Parathyroid adenoma (tissue), 2 donors: ENCODE measurements around the gene KATNAL1.

Experiments
- H2AFZ ChIP-seq: fragments of 300-600 bp; sonication (generic); one replicate; pipeline ENCODE4 v1.7.0; 2017; ENCODE audit warnings: antibody characterized with exemption, mild to moderate bottlenecking
- H3K27ac ChIP-seq: fragments of 300-600 bp; sonication (generic); one replicate; pipeline ENCODE4 v1.7.0; 2017
- H3K27me3 ChIP-seq: fragments of 300-600 bp; sonication (generic); one replicate; pipeline ENCODE4 v1.7.0; 2017; ENCODE audit warnings: low read length; ENCODE audit not compliant: control insufficient read depth, insufficient read depth
- H3K36me3 ChIP-seq: fragments of 300-600 bp; sonication (generic); one replicate; pipeline ENCODE4 v1.7.0; 2017; ENCODE audit warnings: low read length; ENCODE audit not compliant: control insufficient read depth, insufficient read depth
- H3K4me1 ChIP-seq: fragments of 300-600 bp; sonication (generic); one replicate; pipeline ENCODE4 v1.7.0; 2017; ENCODE audit warnings: control low read depth
- H3K4me2 ChIP-seq: fragments of 300-600 bp; sonication (generic); one replicate; pipeline ENCODE4 v1.7.0; 2017; ENCODE audit warnings: low read length
- H3K4me3 ChIP-seq: fragments of 300-600 bp; sonication (generic); one replicate; pipeline ENCODE4 v1.7.0; 2017; ENCODE audit warnings: low read depth, low read length
- H3K79me2 ChIP-seq: fragments of 300-600 bp; sonication (generic); one replicate; pipeline ENCODE4 v1.7.0; 2017; ENCODE audit warnings: control low read depth
- H3K9ac ChIP-seq: fragments of 300-600 bp; sonication (generic); one replicate; pipeline ENCODE4 v1.7.0; 2017; ENCODE audit warnings: mild to moderate bottlenecking
- H3K9me3 ChIP-seq: fragments of 300-600 bp; sonication (generic); one replicate; pipeline ENCODE4 v1.7.0; 2017; ENCODE audit warnings: low read length; ENCODE audit not compliant: control insufficient read depth
- TF ChIP-seq, protein P1 (sequence below): fragments of 300-600 bp; sonication (generic); IDR thresholded peaks from one replicate; pipeline ENCODE4 v1.7.0; 2017; ENCODE audit warnings: antibody characterized with exemption, mild to moderate bottlenecking
- donor health status: primary hyperparathyroidism.

KATNAL1 gene

DNA sequence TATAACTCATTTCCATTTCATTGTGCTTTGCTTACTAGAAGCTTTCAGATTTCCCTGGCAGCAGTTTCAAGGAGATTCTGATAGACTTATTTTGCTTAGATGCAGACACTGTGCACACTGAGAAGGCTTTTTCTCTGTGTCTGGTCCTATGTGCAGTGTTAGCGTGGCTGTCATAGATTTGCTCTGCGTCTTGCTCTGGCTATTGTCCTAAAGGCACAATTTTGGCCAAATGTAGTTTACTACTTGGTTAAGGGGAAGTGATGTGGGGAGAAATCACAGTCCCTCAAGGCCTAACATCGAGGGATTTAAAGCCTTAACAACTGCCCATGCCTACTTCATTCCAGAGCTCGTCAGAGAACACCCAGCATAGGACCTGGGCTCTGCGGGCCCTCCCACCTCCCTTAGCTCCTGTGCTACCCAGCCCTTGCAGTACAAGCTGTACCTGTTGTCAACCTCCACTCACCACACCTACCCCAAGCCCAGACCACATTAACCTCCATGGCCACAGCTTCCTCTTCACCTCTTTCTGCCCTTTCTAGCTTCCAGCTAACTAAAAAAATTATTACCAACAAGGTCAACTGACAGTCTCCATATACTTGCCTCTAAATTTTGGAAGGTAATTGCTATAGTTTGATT lies 38.9 kb upstream of the KATNAL1 start:
- Histone ChIP-seq H3K79me2 (no peaks in the 10 kb centered on the region), H3K9ac (no peak overlapping the region), H3K4me3 (no peak overlapping the region), H3K4me1 (no peaks in the 10 kb centered on the region), H2AFZ (no peak overlapping the region), H3K4me2 (no peak overlapping the region), H3K27ac (no peak overlapping the region), H3K9me3 (no peaks in the 10 kb centered on the region), H3K27me3 (no peaks in the 10 kb centered on the region), H3K36me3 (no peaks in the 10 kb centered on the region)
- TF ChIP-seq, protein P1, sequence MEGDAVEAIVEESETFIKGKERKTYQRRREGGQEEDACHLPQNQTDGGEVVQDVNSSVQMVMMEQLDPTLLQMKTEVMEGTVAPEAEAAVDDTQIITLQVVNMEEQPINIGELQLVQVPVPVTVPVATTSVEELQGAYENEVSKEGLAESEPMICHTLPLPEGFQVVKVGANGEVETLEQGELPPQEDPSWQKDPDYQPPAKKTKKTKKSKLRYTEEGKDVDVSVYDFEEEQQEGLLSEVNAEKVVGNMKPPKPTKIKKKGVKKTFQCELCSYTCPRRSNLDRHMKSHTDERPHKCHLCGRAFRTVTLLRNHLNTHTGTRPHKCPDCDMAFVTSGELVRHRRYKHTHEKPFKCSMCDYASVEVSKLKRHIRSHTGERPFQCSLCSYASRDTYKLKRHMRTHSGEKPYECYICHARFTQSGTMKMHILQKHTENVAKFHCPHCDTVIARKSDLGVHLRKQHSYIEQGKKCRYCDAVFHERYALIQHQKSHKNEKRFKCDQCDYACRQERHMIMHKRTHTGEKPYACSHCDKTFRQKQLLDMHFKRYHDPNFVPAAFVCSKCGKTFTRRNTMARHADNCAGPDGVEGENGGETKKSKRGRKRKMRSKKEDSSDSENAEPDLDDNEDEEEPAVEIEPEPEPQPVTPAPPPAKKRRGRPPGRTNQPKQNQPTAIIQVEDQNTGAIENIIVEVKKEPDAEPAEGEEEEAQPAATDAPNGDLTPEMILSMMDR = no peak

DNA sequence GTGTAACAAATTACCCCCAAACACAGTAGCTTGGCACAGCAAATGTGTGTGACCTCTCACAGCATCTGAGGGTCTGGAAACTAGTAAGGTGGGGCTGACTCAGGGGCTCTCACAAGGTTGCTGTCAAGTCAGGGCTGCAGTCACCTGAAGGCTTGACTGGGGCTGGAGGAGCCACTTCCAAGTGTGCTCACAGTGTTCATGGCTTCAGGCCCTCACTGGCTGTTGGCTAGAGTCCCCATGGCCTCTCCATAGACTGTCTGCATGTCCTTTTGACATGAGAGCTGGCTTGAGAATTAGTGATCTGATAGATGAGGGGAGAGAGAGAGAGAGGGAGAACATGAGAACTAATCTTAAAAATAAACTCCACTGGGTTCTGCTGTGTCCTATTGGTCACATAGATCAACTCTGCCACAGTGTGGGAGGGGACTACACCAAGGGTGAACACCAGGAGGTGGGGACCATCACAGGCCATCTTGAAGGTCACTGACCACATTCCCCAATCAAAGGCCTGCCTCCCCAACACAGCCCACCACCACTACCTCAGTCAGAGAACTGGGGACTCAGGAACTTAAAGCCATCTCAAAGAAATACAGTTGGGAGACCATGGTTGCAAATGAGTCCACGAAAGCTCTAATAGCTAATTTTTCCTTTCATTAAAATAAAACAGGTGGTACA lies 38.2 kb upstream of the KATNAL1 start:
- no peaks in the 10 kb centered on the region for H3K79me2 ChIP-seq
- no peaks in the 10 kb centered on the region for H3K36me3 ChIP-seq
- no peak overlapping the region for H3K4me2 ChIP-seq
- H3K9me3 ChIP-seq = no peaks in the 10 kb centered on the region
- H3K4me3 ChIP-seq = no peak overlapping the region
- no peaks in the 10 kb centered on the region for H3K27me3 ChIP-seq
- H3K9ac ChIP-seq = no peak overlapping the region
- no peaks in the 10 kb centered on the region for H3K4me1 ChIP-seq
- no peak overlapping the region for H2AFZ ChIP-seq
- no peak overlapping the region for H3K27ac ChIP-seq
- TF ChIP-seq, protein P1 = no peak

DNA sequence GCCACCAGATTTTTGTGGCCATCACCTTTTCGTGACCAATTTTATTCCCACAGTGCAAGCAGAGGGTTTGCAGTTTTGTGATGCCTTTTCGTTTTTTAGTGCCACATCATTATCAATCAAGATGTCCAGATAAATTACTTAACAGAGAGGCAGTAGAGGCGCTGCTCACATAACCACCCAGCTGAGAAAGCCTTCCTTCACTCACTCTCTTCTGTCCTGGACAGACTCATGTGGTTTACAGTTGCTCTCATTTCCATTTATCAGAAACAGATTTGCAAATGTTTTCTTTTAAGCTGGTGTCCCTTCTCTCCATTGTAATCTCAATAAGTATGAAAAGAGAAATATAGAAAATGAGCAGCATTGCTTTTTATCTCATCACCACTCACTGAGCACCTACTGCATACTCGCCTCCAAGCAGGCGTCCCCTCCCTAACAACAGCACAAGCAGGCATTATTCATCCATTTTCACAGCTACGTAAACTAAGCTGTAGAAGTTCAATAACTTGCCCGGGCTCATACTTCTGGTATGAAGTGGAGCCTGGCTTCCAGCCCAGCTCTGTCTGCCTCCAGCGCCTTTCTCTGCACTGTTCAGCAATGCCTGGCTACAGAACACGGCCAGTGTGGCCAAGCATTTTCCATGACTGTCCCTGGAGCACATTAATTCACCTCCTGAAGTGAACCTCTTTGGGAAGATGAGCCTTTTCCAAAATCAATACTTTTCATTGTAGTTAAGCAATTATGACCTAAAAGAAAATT lies 34.6 kb upstream of the KATNAL1 start:
- no peak overlapping the region for H3K9ac ChIP-seq
- no peaks in the 10 kb centered on the region for H3K4me1 ChIP-seq
- TF ChIP-seq, protein P1 = no peak
- no peaks in the 10 kb centered on the region for H3K79me2 ChIP-seq
- H3K27ac ChIP-seq = no peak overlapping the region
- H3K4me3 ChIP-seq = no peak overlapping the region
- no peaks in the 10 kb centered on the region for H3K9me3 ChIP-seq
- H3K36me3 ChIP-seq = no peaks in the 10 kb centered on the region
- H2AFZ ChIP-seq = no peak overlapping the region
- no peaks in the 10 kb centered on the region for H3K27me3 ChIP-seq
- no peak overlapping the region for H3K4me2 ChIP-seq

DNA sequence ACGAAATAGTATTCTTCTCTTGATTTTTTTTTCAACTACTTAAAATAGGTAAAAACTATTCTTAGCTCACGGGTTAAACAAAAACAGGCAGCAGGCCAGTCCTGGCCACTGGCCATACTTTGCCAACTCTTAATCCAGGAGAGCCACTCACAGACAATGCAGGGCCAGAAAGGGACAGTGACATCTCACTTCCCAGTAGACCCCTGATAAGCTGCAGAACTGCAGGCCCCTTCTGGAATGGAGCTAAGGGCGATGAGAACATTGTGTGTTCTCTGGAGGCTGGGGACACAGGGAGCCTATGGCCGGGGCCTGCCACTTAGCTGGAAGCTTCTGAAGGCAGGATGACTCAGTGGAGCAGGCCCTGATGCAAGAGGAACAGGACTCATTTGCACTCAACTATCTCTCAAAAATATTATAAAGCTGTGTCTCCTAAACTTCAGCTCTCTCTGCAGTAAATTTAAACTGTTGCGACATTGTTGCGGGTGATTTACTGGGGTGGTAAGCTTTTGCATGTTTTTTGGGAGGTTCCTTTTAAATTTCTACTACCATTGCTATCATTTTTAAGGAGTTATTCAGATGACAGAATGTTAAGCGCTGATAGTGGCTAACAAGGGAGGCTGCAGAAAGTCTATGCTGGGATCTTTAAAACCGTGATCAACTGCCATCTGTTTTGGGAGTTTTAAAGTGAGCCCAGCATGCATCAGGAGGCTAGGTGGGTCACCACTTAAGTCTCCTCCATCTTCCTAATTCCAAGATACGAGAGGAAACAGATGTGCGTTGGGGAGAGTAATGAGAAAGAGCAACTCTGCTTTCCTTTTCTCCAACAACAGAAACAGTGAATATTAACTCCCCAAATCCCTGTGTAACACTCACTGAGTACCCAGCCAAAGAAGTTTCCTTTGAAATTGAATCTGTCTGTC lies 33.2 kb upstream of the KATNAL1 start:
- Histone ChIP-seq H3K4me1 (no peaks in the 10 kb centered on the region), H3K36me3 (no peaks in the 10 kb centered on the region), H3K9ac (no peak overlapping the region), H3K4me3 (no peak overlapping the region), H3K27me3 (no peaks in the 10 kb centered on the region), H3K79me2 (no peaks in the 10 kb centered on the region), H3K4me2 (no peak overlapping the region), H3K27ac (no peak overlapping the region), H2AFZ (no peak overlapping the region), H3K9me3 (no peaks in the 10 kb centered on the region)
- TF ChIP-seq, protein P1 = no peak
